ENCODE measurements around the gene GRIK5.
A peak's percentile ranks its signal among the peaks of the same experiment; 100 is the strongest.

GRIK5 gene

GRCh38 chr19:41956621-41957020 is 113.4 kb downstream of the GRIK5 start:
- Histone ChIP-seq H3K4me3 (ENCODE audit: low read length) (no peak overlapping the region), H3K27me3 (replicated peaks; ENCODE audit: control insufficient read depth, insufficient read depth, low read length) (no peaks in the 10 kb centered on the region)
- DNase-seq (ENCODE audit: low read depth): no peak

GRCh38 chr19:41955521-41955920 is 114.5 kb downstream of the GRIK5 start:
- Histone ChIP-seq H3K27me3 (replicated peaks; ENCODE audit: control insufficient read depth, insufficient read depth, low read length) (no peaks in the 10 kb centered on the region), H3K4me1 (ENCODE audit: control insufficient read depth, insufficient read depth, low read length) (peaks cover 15% of the 10 kb centered on the region), H3K9ac (ENCODE audit: low read length) (no peak overlapping the region), H3K9me3 (ENCODE audit: control insufficient read depth, low read length) (no peaks in the 10 kb centered on the region), H3K36me3 (ENCODE audit: control insufficient read depth, insufficient read depth, low read length, severe bottlenecking) (peaks cover 8% of the 10 kb centered on the region), H3K4me3 (ENCODE audit: low read length) (no peak overlapping the region)
- DNase-seq (ENCODE audit: low read depth): no peak

More at GRCh38 chr19:41956621-41957020, 113.4 kb downstream of the GRIK5 start:
- Histone ChIP-seq H3K4me1 (ENCODE audit: control insufficient read depth, insufficient read depth, low read length) (peaks cover 15% of the 10 kb centered on the region), H3K9me3 (ENCODE audit: control insufficient read depth, low read length) (no peaks in the 10 kb centered on the region), H3K36me3 (ENCODE audit: control insufficient read depth, insufficient read depth, low read length, severe bottlenecking) (peaks cover 8% of the 10 kb centered on the region), H3K9ac (ENCODE audit: low read length) (no peak overlapping the region)

DNA sequence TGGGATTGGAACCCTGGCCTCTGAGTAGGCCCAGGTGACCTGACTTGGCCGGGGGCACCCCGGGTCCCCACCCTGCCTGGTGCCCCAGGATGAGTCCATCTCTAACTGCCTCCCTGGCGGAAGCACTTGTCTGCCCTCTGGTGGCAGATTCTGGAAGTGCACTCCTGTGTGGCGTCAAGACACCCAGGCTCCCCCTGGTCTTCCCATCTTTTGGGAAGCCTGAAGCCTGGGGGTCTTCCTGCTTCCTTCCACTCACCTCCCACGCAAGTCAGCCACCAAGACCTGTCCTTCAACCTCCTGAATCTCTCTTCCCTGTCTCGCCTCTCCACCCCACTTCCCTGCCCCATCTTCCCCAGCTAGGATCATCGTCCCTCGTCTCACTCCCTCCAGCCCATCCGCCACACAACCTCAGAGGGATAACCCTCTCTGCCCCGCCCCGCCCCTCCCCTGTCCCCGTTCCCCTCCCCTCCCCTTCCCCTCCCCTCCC is 118.3 kb downstream of the GRIK5 start:
- DNase-seq (ENCODE audit: low read depth): peak; percentile 91

More for the DNA sequence above, 118.3 kb downstream of the GRIK5 start:
- H3K27me3 ChIP-seq (replicated peaks; ENCODE audit: control insufficient read depth, insufficient read depth, low read length): no peaks in the 10 kb centered on the region
- no peaks in the 10 kb centered on the region for H3K4me1 ChIP-seq (ENCODE audit: control insufficient read depth, insufficient read depth, low read length)
- no peaks in the 10 kb centered on the region for H3K9me3 ChIP-seq (ENCODE audit: control insufficient read depth, low read length)
- no peak overlapping the region for H3K9ac ChIP-seq (ENCODE audit: low read length)
- no peak overlapping the region for H3K4me3 ChIP-seq (ENCODE audit: low read length)
- H3K36me3 ChIP-seq (ENCODE audit: control insufficient read depth, insufficient read depth, low read length, severe bottlenecking): peaks cover 8% of the 10 kb centered on the region

All from adipocyte (in vitro differentiated cells).